GM13977 (cell line): ENCODE measurements around the gene CATSPER1.
"Not testable (repeated sequence)": the region's sequence is repeated elsewhere in the genome, so short reads cannot be mapped to it uniquely, and the experiment has no call there.

ENCODE experiments used
- DNase-seq: peaks from one replicate; pipeline ENCODE4 v3.0.0; 2012; ENCODE audit warnings: low spot score
- CTCF ChIP-seq: IDR thresholded peaks from 2 replicates; pipeline ENCODE4 v1.5.1; 2012; ENCODE audit warnings: mild to moderate bottlenecking, control low read depth; ENCODE audit not compliant: insufficient read depth; ENCODE audit errors: extremely low read depth, missing control alignments
- in situ Hi-C: fragments of 300-500 bp; cut with MboI; formaldehyde crosslinking; loops from one replicate; pipeline ENCODE4 v1.12.0; 2022; ENCODE audit warnings: low sequenced_read_pairs, low pct_unique_long_range_greater_than_20kb, mixed read lengths, inconsistent platforms; ENCODE audit not compliant: unreplicated experiment

Gene CATSPER1

GRCh38 chr11:66014804-66015453, 11.3 kb downstream of the CATSPER1 start:
- TF ChIP-seq CTCF = no peak
- no peak for DNase-seq
- in situ Hi-C loops = no loop called here

GRCh38 chr11:66013762-66014100, 12.5 kb downstream of the CATSPER1 start:
- TF ChIP-seq CTCF = no peak
- DNase-seq = no peak
- in situ Hi-C loops = no loop called here

- DNase-seq = no peak
- no peak for TF ChIP-seq CTCF
Measured at GRCh38 chr11:66012946-66013761, 13.1 kb downstream of the CATSPER1 start.

GRCh38 chr11:66012371-66012945, 13.8 kb downstream of the CATSPER1 start:
- in situ Hi-C loops = no loop called here
- TF ChIP-seq CTCF = no peak
- no peak for DNase-seq

More at GRCh38 chr11:66012946-66013761, 13.1 kb downstream of the CATSPER1 start:
- in situ Hi-C loops = no loop called here

GRCh38 chr11:66011785-66012303, 14.4 kb downstream of the CATSPER1 start, which contains the start of gene CST6:
Gene CST6, plus strand, starts transcription at chr11:66012008. Its CDS starts 37 bp downstream, at chr11:66012045.
- TF ChIP-seq CTCF = no peak
- in situ Hi-C loops = no loop called here
- DNase-seq = no peak

- no peak for TF ChIP-seq CTCF
- in situ Hi-C loops = no loop called here
- no peak for DNase-seq
Measured at GRCh38 chr11:66011239-66011784, 15.0 kb downstream of the CATSPER1 start.

- in situ Hi-C loops, DNase-seq: not testable (repeated sequence)
Measured at GRCh38 chr11:66010036-66010435, 16.2 kb downstream of the CATSPER1 start.
